HCT116 (cell line): ENCODE data around the gene ERC1. TPM values are rescaled to one million over a fixed set of nuclear protein-coding genes. Genes with fewer than 3 reads are reported as not detected.

Experiments
- ATAC-seq: fragments of 200-7000 bp; cut with Tn5 transposase; 2 replicates; pipeline ENCODE4 v1.9.1; 2020; ENCODE audit warnings: mild to moderate bottlenecking, moderate library complexity
- BruUV-seq: library from RNA; stranded (reverse); fragments of 400-500 nt; replicated peaks from 2 replicates; lab custom pipeline; 2021; lab: Mats Ljungman, UMichigan
- CTCF ChIA-PET: fragments of 300-600 bp; sonication (Branson Sonifier 250); formaldehyde crosslinking; loops from one replicate; lab custom pipeline; 2021; ENCODE audit warnings: antibody characterized with exemption; lab: Charles Lee
- POLR2A ChIA-PET: fragments of 300-600, 350-600 bp; sonication (Branson Sonifier 250); formaldehyde crosslinking; loops from one replicate; lab custom pipeline; 2021; ENCODE audit warnings: antibody characterized with exemption; lab: Charles Lee
- RAD21 ChIA-PET, 2 experiments: fragments of 300-600 bp; sonication (Branson Sonifier 250); formaldehyde crosslinking; loops; one replicate each; lab custom pipeline; 2023; ENCODE audit warnings: low total read pairs in 2 of 2; ENCODE audit not compliant: uncharacterized antibody in 2 of 2, unreplicated experiment in 2 of 2, low non-redundant PET in 1 of 2; lab: Charles Lee
- DNase-seq: peaks from one replicate; pipeline ENCODE4 v3.0.0-alpha.2; 2010; ENCODE audit warnings: low read depth, low spot score
- H2AFZ ChIP-seq: fragments of 200-600 bp; shearing (Covaris generic), sonication (generic); 2 replicates; pipeline ENCODE4 v1.6.1; 2017; ENCODE audit warnings: low read depth, mixed run types, mixed read lengths, antibody characterized with exemption, low read length; ENCODE audit not compliant: poor library complexity, severe bottlenecking
- H3K27ac ChIP-seq: 2 replicates; pipeline ENCODE4 v1.5.1; 2012; ENCODE audit warnings: low read depth, low read length
- H3K27me3 ChIP-seq: fragments of 200-600 bp; sonication (generic); 2 replicates; pipeline ENCODE4 v1.6.1; 2016; ENCODE audit warnings: mixed run types, low read length, mixed read lengths; ENCODE audit not compliant: insufficient read depth
- H3K36me3 ChIP-seq, 2 experiments: fragments of 200-500 bp in 1 of 2; fragments of 200-600 bp in 1 of 2; sonication (Bioruptor generic) in 1 of 2; sonication (generic) in 1 of 2; 2 replicates each; pipeline versions ENCODE4 v1.5.1 to v1.6.1; 2014 to 2016; ENCODE audit warnings: low read length in 2 of 2, inconsistent platforms in 1 of 2, mixed read lengths in 1 of 2, mixed run types in 1 of 2; ENCODE audit not compliant: insufficient read depth in 2 of 2, control insufficient read depth in 1 of 2
- H3K4me1 ChIP-seq, 2 experiments: fragments of 200-600 bp in 1 of 2; sonication (generic) in 1 of 2; 2 replicates each; pipeline versions ENCODE4 v1.5.1 to v1.6.1; 2012 to 2017; ENCODE audit warnings: low read length in 2 of 2, inconsistent platforms in 1 of 2, mild to moderate bottlenecking in 1 of 2, mixed read lengths in 1 of 2, mixed run types in 1 of 2, moderate library complexity in 1 of 2; ENCODE audit not compliant: insufficient read depth in 2 of 2, control insufficient read depth in 1 of 2
- H3K4me2 ChIP-seq: fragments of 200-600 bp; sonication (generic); 2 replicates; pipeline ENCODE4 v1.6.1; 2017; ENCODE audit warnings: mixed run types, low read length, mixed read lengths
- H3K4me3 ChIP-seq, 2 experiments: fragments of 200-600 bp in 1 of 2; sonication (generic) in 1 of 2; replicated peaks in 1 of 2; 2 replicates each; pipeline ENCODE4 v1.5.1; 2011 to 2016; ENCODE audit warnings: low read length in 2 of 2, control low read depth in 1 of 2, low read depth in 1 of 2, mild to moderate bottlenecking in 1 of 2, mixed read lengths in 1 of 2, mixed run types in 1 of 2
- H3K79me2 ChIP-seq: fragments of 200-600 bp; sonication (generic); 2 replicates; pipeline ENCODE4 v1.6.1; 2017; ENCODE audit warnings: mild to moderate bottlenecking, mixed run types, low read length, moderate library complexity, mixed read lengths; ENCODE audit not compliant: insufficient read depth
- H3K9ac ChIP-seq: fragments of 200-600 bp; sonication (generic); 2 replicates; pipeline ENCODE4 v1.6.1; 2016; ENCODE audit warnings: low read length, mixed read lengths
- H3K9me2 ChIP-seq: fragments of 200-600 bp; sonication (generic), shearing (Covaris generic); 2 replicates; pipeline ENCODE4 v1.6.1; 2017; ENCODE audit warnings: mixed run types, mild to moderate bottlenecking, moderate library complexity; ENCODE audit not compliant: insufficient read depth
- H3K9me3 ChIP-seq, 2 experiments: fragments of 200-500 bp in 1 of 2; fragments of 200-600 bp in 1 of 2; sonication (Bioruptor generic) in 1 of 2; sonication (generic) in 1 of 2; 2 replicates each; pipeline ENCODE4 v1.6.1; 2014 to 2017; ENCODE audit warnings: low read length in 2 of 2, mixed read lengths in 2 of 2, inconsistent platforms in 1 of 2, low read depth in 1 of 2, mild to moderate bottlenecking in 1 of 2, mixed run types in 1 of 2, moderate library complexity in 1 of 2; ENCODE audit not compliant: control insufficient read depth in 1 of 2, insufficient read depth in 1 of 2
- H4K20me1 ChIP-seq: fragments of 200-600 bp; sonication (generic), shearing (Covaris generic); 2 replicates; pipeline ENCODE4 v1.6.1; 2017; ENCODE audit warnings: mixed run types, mild to moderate bottlenecking, moderate library complexity; ENCODE audit not compliant: insufficient read depth
- ELF1 ChIP-seq: IDR thresholded peaks from 2 replicates; pipeline ENCODE4 v1.6.1; 2012; ENCODE audit warnings: low read depth, borderline replicate concordance
- EZH2phosphoT487 ChIP-seq: fragments of 200-600 bp; IDR thresholded peaks from 2 replicates; pipeline ENCODE4 v1.6.1; 2018; ENCODE audit warnings: antibody characterized with exemption, borderline replicate concordance
- JUND ChIP-seq: IDR thresholded peaks from 2 replicates; pipeline ENCODE4 v1.6.1; 2012
- POLR2AphosphoS5 ChIP-seq: IDR thresholded peaks from 2 replicates; pipeline ENCODE4 v1.6.1; 2011; ENCODE audit warnings: mild to moderate bottlenecking, low read depth, low read length, moderate library complexity
- RAD21 ChIP-seq: IDR thresholded peaks from 2 replicates; pipeline ENCODE4 v1.6.1; 2012; ENCODE audit warnings: low read depth, mild to moderate bottlenecking
- SIN3A ChIP-seq: IDR thresholded peaks from 2 replicates; pipeline ENCODE4 v1.6.1; 2012; ENCODE audit warnings: low read depth
- SRF ChIP-seq: IDR thresholded peaks from 2 replicates; pipeline ENCODE4 v1.6.1; 2012; ENCODE audit warnings: low read depth
- TCF7L2 ChIP-seq: IDR thresholded peaks from 2 replicates; pipeline ENCODE4 v1.7.0; 2011; ENCODE audit warnings: borderline replicate concordance, inconsistent platforms; ENCODE audit not compliant: insufficient read depth, insufficient read length; ENCODE audit errors: extremely low read depth
- ZFX ChIP-seq: fragments of 450-650 bp; IDR thresholded peaks from 2 replicates; pipeline ENCODE4 v1.6.1; 2017
- ZNF274 ChIP-seq: fragments of 200-500 bp; sonication (Bioruptor generic); IDR thresholded peaks from 2 replicates; pipeline ENCODE4 v1.6.1; 2014; ENCODE audit warnings: mild to moderate bottlenecking, low read depth, low read length, inconsistent platforms
- intact Hi-C: fragments of 100-400 bp; cut with micrococcal nuclease; formaldehyde crosslinking; loops from 2 replicates; pipeline ENCODE4 v1.10.0; 2022
- total RNA-seq: library from RNA; stranded (reverse); gene quantifications from one replicate; pipeline ENCODE4 v1.2.1, GENCODE V29; 2021; ENCODE audit not compliant: unreplicated experiment
- TF ChIP-seq, protein P1 (sequence below), 3 experiments: fragments of 200-600 bp in 1 of 3; sonication (generic) in 1 of 3; IDR thresholded peaks in 2 of 3; conservative IDR thresholded peaks in 1 of 3; 2 replicates each; pipeline ENCODE4 v1.5.1; 2012 to 2017; ENCODE audit warnings: low read depth in 2 of 3, low read length in 2 of 3, antibody characterized with exemption in 1 of 3, borderline replicate concordance in 1 of 3, control low read depth in 1 of 3, mild to moderate bottlenecking in 1 of 3, mixed read lengths in 1 of 3, mixed run types in 1 of 3, moderate library complexity in 1 of 3; ENCODE audit not compliant: insufficient read depth in 1 of 3
- TF ChIP-seq, protein P2 (sequence below): IDR thresholded peaks from 2 replicates; pipeline ENCODE4 v1.6.1; 2011; ENCODE audit warnings: mild to moderate bottlenecking, low read length, moderate library complexity; ENCODE audit not compliant: insufficient replicate concordance; ENCODE audit errors: extremely low read depth
- TF ChIP-seq, protein P3 (sequence below): IDR thresholded peaks from 2 replicates; pipeline ENCODE4 v1.6.1; 2012; ENCODE audit warnings: low read depth
- TF ChIP-seq, protein P4 (sequence below): IDR thresholded peaks from 2 replicates; pipeline ENCODE4 v1.6.1; 2012

Gene ERC1
- total RNA-seq, 1 experiment from 2014 or later = 41.9 TPM

DNA sequence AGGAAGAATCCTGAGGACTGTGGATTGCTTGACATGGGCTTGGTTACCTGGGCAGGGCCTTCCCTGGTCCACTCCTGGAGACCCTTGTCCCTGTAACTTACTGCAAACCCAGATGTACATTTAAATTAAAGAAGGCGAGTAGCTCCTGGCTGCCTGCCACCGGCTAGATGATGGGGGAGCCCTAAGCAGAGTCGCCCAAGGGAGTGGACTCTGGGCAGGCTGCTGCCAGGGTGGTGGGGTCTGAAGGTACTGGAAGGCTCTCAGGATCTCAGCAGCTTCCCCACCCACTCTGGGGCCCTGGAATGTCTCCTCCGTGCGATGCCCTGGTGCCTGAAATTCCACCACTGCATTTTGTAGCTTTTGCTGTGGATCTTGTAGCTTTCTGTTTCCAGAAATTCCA lies 528.6 kb downstream of the ERC1 start:
- Histone ChIP-seq H3K79me2 (no peaks in the 10 kb centered on the region), H4K20me1 (no peaks in the 10 kb centered on the region), H3K36me3 (no peaks in the 10 kb centered on the region), H3K9me3 (peaks cover 0 to 3% of the 10 kb centered on the region in 2 experiments; a peak in 1 of 4 replicates), H3K9ac (no peak overlapping the region), H3K27me3 (peaks cover 10% of the 10 kb centered on the region; the same call in 1 of the 2 replicates), H3K9me2 (no peaks in the 10 kb centered on the region), H3K4me1 (peaks cover 16 to 18% of the 10 kb centered on the region in 2 experiments), H2AFZ (no peak overlapping the region), H3K27ac (no peak overlapping the region), H3K4me3 (no peak overlapping the region), H3K4me2 (peak overlapping the region; percentile 67)
- POLR2A ChIA-PET = no interaction called here
- intact Hi-C loops = no loop called here
- no TSS peak for BruUV-seq
- CTCF ChIA-PET = no interaction called here
- DNase-seq (no peak), ATAC-seq (peak; percentile 23; the same call in 1 of the 2 replicates)
- RAD21 ChIA-PET = no interaction called here
- TF ChIP-seq, protein P1, sequence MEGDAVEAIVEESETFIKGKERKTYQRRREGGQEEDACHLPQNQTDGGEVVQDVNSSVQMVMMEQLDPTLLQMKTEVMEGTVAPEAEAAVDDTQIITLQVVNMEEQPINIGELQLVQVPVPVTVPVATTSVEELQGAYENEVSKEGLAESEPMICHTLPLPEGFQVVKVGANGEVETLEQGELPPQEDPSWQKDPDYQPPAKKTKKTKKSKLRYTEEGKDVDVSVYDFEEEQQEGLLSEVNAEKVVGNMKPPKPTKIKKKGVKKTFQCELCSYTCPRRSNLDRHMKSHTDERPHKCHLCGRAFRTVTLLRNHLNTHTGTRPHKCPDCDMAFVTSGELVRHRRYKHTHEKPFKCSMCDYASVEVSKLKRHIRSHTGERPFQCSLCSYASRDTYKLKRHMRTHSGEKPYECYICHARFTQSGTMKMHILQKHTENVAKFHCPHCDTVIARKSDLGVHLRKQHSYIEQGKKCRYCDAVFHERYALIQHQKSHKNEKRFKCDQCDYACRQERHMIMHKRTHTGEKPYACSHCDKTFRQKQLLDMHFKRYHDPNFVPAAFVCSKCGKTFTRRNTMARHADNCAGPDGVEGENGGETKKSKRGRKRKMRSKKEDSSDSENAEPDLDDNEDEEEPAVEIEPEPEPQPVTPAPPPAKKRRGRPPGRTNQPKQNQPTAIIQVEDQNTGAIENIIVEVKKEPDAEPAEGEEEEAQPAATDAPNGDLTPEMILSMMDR (IDR thresholded peaks at IDR 0.05 in 2 of 3, conservative IDR thresholded peaks at IDR 0.05 in 1 of 3; ENCODE audit: borderline replicate concordance in 1 of 3, insufficient read depth in 1 of 3, low read depth in 2 of 3, low read length in 2 of 3) = no peak
- TF ChIP-seq, protein P2, sequence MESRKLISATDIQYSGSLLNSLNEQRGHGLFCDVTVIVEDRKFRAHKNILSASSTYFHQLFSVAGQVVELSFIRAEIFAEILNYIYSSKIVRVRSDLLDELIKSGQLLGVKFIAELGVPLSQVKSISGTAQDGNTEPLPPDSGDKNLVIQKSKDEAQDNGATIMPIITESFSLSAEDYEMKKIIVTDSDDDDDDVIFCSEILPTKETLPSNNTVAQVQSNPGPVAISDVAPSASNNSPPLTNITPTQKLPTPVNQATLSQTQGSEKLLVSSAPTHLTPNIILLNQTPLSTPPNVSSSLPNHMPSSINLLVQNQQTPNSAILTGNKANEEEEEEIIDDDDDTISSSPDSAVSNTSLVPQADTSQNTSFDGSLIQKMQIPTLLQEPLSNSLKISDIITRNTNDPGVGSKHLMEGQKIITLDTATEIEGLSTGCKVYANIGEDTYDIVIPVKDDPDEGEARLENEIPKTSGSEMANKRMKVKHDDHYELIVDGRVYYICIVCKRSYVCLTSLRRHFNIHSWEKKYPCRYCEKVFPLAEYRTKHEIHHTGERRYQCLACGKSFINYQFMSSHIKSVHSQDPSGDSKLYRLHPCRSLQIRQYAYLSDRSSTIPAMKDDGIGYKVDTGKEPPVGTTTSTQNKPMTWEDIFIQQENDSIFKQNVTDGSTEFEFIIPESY = no peak
- TF ChIP-seq RAD21 (no peak), SIN3A (no peak), JUND (no peak), TCF7L2 (no peak), EZH2phosphoT487 (no peak), ELF1 (no peak), ZNF274 (no peak), ZFX (no peak), POLR2AphosphoS5 (no peak), SRF (no peak)
- TF ChIP-seq, protein P3, sequence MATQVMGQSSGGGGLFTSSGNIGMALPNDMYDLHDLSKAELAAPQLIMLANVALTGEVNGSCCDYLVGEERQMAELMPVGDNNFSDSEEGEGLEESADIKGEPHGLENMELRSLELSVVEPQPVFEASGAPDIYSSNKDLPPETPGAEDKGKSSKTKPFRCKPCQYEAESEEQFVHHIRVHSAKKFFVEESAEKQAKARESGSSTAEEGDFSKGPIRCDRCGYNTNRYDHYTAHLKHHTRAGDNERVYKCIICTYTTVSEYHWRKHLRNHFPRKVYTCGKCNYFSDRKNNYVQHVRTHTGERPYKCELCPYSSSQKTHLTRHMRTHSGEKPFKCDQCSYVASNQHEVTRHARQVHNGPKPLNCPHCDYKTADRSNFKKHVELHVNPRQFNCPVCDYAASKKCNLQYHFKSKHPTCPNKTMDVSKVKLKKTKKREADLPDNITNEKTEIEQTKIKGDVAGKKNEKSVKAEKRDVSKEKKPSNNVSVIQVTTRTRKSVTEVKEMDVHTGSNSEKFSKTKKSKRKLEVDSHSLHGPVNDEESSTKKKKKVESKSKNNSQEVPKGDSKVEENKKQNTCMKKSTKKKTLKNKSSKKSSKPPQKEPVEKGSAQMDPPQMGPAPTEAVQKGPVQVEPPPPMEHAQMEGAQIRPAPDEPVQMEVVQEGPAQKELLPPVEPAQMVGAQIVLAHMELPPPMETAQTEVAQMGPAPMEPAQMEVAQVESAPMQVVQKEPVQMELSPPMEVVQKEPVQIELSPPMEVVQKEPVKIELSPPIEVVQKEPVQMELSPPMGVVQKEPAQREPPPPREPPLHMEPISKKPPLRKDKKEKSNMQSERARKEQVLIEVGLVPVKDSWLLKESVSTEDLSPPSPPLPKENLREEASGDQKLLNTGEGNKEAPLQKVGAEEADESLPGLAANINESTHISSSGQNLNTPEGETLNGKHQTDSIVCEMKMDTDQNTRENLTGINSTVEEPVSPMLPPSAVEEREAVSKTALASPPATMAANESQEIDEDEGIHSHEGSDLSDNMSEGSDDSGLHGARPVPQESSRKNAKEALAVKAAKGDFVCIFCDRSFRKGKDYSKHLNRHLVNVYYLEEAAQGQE = no peak
- TF ChIP-seq, protein P4, sequence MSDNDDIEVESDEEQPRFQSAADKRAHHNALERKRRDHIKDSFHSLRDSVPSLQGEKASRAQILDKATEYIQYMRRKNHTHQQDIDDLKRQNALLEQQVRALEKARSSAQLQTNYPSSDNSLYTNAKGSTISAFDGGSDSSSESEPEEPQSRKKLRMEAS = no peak
